Right atrium auricular region (tissue), 2 donors: ENCODE results near the gene GABRG3. TPM values are rescaled to one million over a fixed set of nuclear protein-coding genes. Genes with fewer than 3 reads are reported as not detected.

ENCODE experiments used
- DNase-seq: peaks from one replicate; pipeline ENCODE4 v3.0.0-alpha.2; 2019; ENCODE audit warnings: low spot score
- H3K27ac ChIP-seq, 2 donors: fragments of 200-600 bp; sonication (generic); 1 replicate in 1 of 2; 2 replicates in 1 of 2; pipeline ENCODE4 v1.5.1; 2016 to 2019
- H3K27me3 ChIP-seq, 2 donors: fragments of 200-600 bp; sonication (generic); one replicate each; pipeline versions ENCODE4 v1.5.1 to v1.6.0; 2017 to 2019
- H3K36me3 ChIP-seq: fragments of 200-600 bp; sonication (generic); one replicate; pipeline ENCODE4 v1.5.1; 2016
- H3K4me1 ChIP-seq, 2 donors: fragments of 200-600 bp; sonication (generic); one replicate each; pipeline versions ENCODE4 v1.5.1 to v1.6.0; 2017 to 2019
- H3K4me3 ChIP-seq, 2 donors: fragments of 200-600 bp; sonication (generic); 1 replicate in 1 of 2; 2 replicates in 1 of 2; pipeline ENCODE4 v1.5.1; 2017 to 2019; ENCODE audit warnings: mild to moderate bottlenecking in 1 of 2, moderate library complexity in 1 of 2
- H3K9me3 ChIP-seq, 2 donors: fragments of 200-600 bp; sonication (generic); one replicate each; pipeline ENCODE4 v1.5.1; 2019
- total RNA-seq, 2 donors: library from RNA; depleted of rRNA; stranded (reverse); fragments of >200 nt; gene quantifications; one replicate each; pipeline ENCODE4 v1.1.0, GENCODE V29; 2016
- TF ChIP-seq, protein P1 (sequence below), 2 donors: fragments of 200-600 bp; sonication (generic); IDR thresholded peaks; one replicate each; pipeline ENCODE4 v1.5.1; 2019; ENCODE audit warnings: antibody characterized with exemption in 2 of 2

The GABRG3 gene
- total RNA-seq, 2 donors from 2014 or later = not detected

DNA sequence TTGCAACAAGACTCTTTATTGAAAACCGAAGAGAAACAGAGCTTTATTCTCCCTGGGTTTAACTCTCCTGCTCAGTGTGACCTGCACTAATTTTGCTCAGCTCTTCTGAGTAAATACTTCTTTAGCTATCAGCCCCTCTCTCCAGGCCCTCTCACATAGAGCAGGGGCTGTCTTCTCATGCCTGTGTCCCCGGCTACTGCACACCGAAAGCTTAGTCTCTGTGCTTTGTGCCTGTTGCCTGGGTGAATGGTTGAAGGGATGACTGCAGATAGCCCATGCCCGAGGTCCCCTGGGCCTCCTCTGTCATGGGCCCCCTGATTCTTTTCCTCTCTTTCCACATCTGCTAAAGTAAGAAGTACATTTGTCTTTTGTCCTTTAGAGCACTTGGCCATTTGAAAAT lies 195.9 kb downstream of the GABRG3 start:
- Histone ChIP-seq H3K9me3 (no peaks in the 10 kb centered on the region), H3K4me3 (no peak overlapping the region), H3K27me3 (no peaks in the 10 kb centered on the region), H3K27ac (no peak overlapping the region), H3K4me1 (no peaks in the 10 kb centered on the region), H3K36me3 (no peaks in the 10 kb centered on the region)
- TF ChIP-seq, protein P1, sequence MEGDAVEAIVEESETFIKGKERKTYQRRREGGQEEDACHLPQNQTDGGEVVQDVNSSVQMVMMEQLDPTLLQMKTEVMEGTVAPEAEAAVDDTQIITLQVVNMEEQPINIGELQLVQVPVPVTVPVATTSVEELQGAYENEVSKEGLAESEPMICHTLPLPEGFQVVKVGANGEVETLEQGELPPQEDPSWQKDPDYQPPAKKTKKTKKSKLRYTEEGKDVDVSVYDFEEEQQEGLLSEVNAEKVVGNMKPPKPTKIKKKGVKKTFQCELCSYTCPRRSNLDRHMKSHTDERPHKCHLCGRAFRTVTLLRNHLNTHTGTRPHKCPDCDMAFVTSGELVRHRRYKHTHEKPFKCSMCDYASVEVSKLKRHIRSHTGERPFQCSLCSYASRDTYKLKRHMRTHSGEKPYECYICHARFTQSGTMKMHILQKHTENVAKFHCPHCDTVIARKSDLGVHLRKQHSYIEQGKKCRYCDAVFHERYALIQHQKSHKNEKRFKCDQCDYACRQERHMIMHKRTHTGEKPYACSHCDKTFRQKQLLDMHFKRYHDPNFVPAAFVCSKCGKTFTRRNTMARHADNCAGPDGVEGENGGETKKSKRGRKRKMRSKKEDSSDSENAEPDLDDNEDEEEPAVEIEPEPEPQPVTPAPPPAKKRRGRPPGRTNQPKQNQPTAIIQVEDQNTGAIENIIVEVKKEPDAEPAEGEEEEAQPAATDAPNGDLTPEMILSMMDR (IDR thresholded peaks at IDR 0.05) = no peak
- no peak for DNase-seq

DNA sequence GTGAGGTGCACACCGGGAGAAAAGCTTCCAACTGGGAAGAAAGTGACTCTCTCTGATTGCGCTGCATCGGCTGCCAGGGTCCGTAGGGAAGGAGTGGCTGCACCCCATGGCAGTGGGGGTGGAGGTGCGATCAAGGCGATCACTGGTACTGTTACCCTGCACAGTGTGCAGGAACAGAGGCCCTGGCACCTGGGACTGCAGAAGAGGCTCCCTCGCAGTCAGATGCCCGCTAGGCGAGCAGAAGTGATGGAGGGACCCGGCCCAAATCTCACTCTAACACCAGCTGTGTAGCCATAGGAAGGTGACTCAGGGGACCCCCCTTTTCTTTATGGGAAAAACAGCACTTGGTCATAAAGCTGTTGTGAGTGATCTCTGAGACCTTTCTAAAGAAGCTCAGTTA lies 196.8 kb downstream of the GABRG3 start:
- no peaks in the 10 kb centered on the region for H3K27me3 ChIP-seq
- H3K4me3 ChIP-seq = no peak overlapping the region
- H3K36me3 ChIP-seq = no peaks in the 10 kb centered on the region
- H3K27ac ChIP-seq = no peak overlapping the region
- TF ChIP-seq, protein P1 (IDR thresholded peaks at IDR 0.05) = no peak
- H3K9me3 ChIP-seq = no peaks in the 10 kb centered on the region
- DNase-seq = no peak
- no peaks in the 10 kb centered on the region for H3K4me1 ChIP-seq

DNA sequence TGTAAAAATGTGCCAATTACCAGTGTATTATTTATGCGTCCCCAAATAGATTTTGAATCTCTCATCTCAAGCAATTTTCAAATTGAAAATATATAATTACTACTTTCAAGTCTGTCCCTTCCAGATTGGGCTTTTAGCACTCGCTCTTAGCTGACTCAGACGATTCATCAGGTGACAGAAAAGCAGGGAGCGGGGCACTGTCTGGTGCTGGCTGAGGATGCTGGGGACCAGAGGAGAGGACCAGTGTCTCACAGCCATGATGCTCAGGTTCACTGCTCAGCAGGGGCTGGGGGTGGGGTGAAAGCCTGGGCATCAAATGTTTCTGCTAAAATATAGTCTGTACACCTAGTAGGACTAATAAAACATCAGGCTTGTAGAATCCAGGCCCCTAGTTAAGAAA lies 199.9 kb downstream of the GABRG3 start:
- Histone ChIP-seq H3K9me3 (peaks cover 0 to 10% of the 10 kb centered on the region in 2 donors), H3K4me1 (no peaks in the 10 kb centered on the region), H3K4me3 (no peak overlapping the region), H3K36me3 (no peaks in the 10 kb centered on the region), H3K27ac (no peak overlapping the region), H3K27me3 (no peaks in the 10 kb centered on the region)
- TF ChIP-seq, protein P1 (IDR thresholded peaks at IDR 0.05) = no peak
- DNase-seq = no peak

- Histone ChIP-seq H3K4me1 (no peaks in the 10 kb centered on the region), H3K9me3 (peaks cover 6 to 30% of the 10 kb centered on the region in 2 donors), H3K27me3 (no peaks in the 10 kb centered on the region), H3K4me3 (no peak overlapping the region), H3K36me3 (no peaks in the 10 kb centered on the region), H3K27ac (no peak overlapping the region)
- TF ChIP-seq, protein P1 (IDR thresholded peaks at IDR 0.05) = no peak
- no peak for DNase-seq
These were observed 201.8 kb downstream of the GABRG3 start for GRCh38 chr15:27172821-27173220.

- Histone ChIP-seq H3K4me1 (no peaks in the 10 kb centered on the region), H3K36me3 (no peaks in the 10 kb centered on the region), H3K4me3 (no peak overlapping the region), H3K27me3 (no peaks in the 10 kb centered on the region), H3K9me3 (peaks cover 6 to 31% of the 10 kb centered on the region in 2 donors), H3K27ac (no peak overlapping the region)
- TF ChIP-seq, protein P1 (IDR thresholded peaks at IDR 0.05) = no peak
- DNase-seq = no peak
These were observed 204.6 kb downstream of the GABRG3 start for GRCh38 chr15:27175472-27176153.
